SK-N-SH treated with all-trans-retinoic acid at 6 μM for 48 hours (cell line): ENCODE data around the gene DUS4L.

Source experiments
- ATAC-seq: fragments of 200-7000 bp; cut with Tn5 transposase; 3 replicates; pipeline ENCODE4 v1.9.1; 2020; ENCODE audit warnings: mild to moderate bottlenecking, moderate library complexity
- ARNTL ChIP-seq: fragments of 450-650 bp; formaldehyde crosslinking; IDR thresholded peaks from 2 replicates; pipeline ENCODE4 v1.5.0; 2020; ENCODE audit warnings: low read depth, mild to moderate bottlenecking, moderate library complexity, borderline replicate concordance
- BACH2 ChIP-seq: fragments of 250-450 bp; sonication (Bioruptor Pico); IDR thresholded peaks from 2 replicates; pipeline ENCODE4 v1.9.0; 2021; ENCODE audit warnings: mild to moderate bottlenecking, borderline replicate concordance
- CREB5 ChIP-seq: fragments of 250-450 bp; sonication (Bioruptor Pico); IDR thresholded peaks from 2 replicates; pipeline ENCODE4 v1.5.1; 2020; ENCODE audit warnings: low read depth, mild to moderate bottlenecking, moderate library complexity
- CSRNP3 ChIP-seq: fragments of 250-450 bp; sonication (Bioruptor Pico); IDR thresholded peaks from 2 replicates; pipeline ENCODE4 v1.5.1; 2021; ENCODE audit warnings: mild to moderate bottlenecking, moderate library complexity
- ESRRG ChIP-seq: fragments of 250-450 bp; sonication (Bioruptor Pico); IDR thresholded peaks from 2 replicates; pipeline ENCODE4 v1.6.1; 2021; ENCODE audit warnings: mild to moderate bottlenecking
- ISL1 ChIP-seq: fragments of 250-450 bp; sonication (Bioruptor Pico); IDR thresholded peaks from 2 replicates; pipeline ENCODE4 v2.1.2; 2022; ENCODE audit warnings: mild to moderate bottlenecking, moderate library complexity
- OSR1 ChIP-seq: fragments of 250-450 bp; sonication (Bioruptor Pico); IDR thresholded peaks from 2 replicates; pipeline ENCODE4 v1.8.0; 2022; ENCODE audit warnings: moderate library complexity, mild to moderate bottlenecking, inconsistent platforms
- PATZ1 ChIP-seq: fragments of 250-450 bp; sonication (Bioruptor Pico); IDR thresholded peaks from 2 replicates; pipeline ENCODE4 v1.8.0; 2020; ENCODE audit warnings: mild to moderate bottlenecking, moderate library complexity, borderline replicate concordance
- POU6F1 ChIP-seq: fragments of 250-450 bp; sonication (Bioruptor Pico); IDR thresholded peaks from 2 replicates; pipeline ENCODE4 v1.8.0; 2021; ENCODE audit warnings: low read depth, mild to moderate bottlenecking, moderate library complexity, borderline replicate concordance
- PPARA ChIP-seq: fragments of 250-450 bp; sonication (Bioruptor Pico); IDR thresholded peaks from 2 replicates; pipeline ENCODE4 v1.5.0; 2020; ENCODE audit warnings: mild to moderate bottlenecking, borderline replicate concordance
- RARB ChIP-seq: fragments of 250-450 bp; sonication (Bioruptor Pico); IDR thresholded peaks from 2 replicates; pipeline ENCODE4 v1.8.0; 2021; ENCODE audit warnings: mild to moderate bottlenecking, moderate library complexity
- SNAI2 ChIP-seq: fragments of 250-450 bp; sonication (Bioruptor Pico); IDR thresholded peaks from 2 replicates; pipeline ENCODE4 v1.5.0; 2020; ENCODE audit warnings: mild to moderate bottlenecking, moderate library complexity
- TCF4 ChIP-seq: fragments of 250-450 bp; sonication (Bioruptor Pico); IDR thresholded peaks from 2 replicates; pipeline ENCODE4 v1.8.0; 2021; ENCODE audit warnings: mild to moderate bottlenecking, moderate library complexity, borderline replicate concordance
- TOX ChIP-seq: fragments of 250-450 bp; sonication (Bioruptor Pico); IDR thresholded peaks from 2 replicates; pipeline ENCODE4 v1.8.0; 2021; ENCODE audit warnings: mild to moderate bottlenecking, moderate library complexity, borderline replicate concordance
- TSHZ2 ChIP-seq: fragments of 250-450 bp; sonication (Bioruptor Pico); IDR thresholded peaks from 2 replicates; pipeline ENCODE4 v1.5.0; 2020; ENCODE audit warnings: mild to moderate bottlenecking, moderate library complexity
- ZC3H10 ChIP-seq: fragments of 250-450 bp; sonication (Bioruptor Pico); IDR thresholded peaks from 2 replicates; pipeline ENCODE4 v1.5.1; 2021; ENCODE audit warnings: mild to moderate bottlenecking, moderate library complexity
- ZFP3 ChIP-seq: fragments of 250-450 bp; sonication (Bioruptor Pico); IDR thresholded peaks from 2 replicates; pipeline ENCODE4 v1.5.0; 2020; ENCODE audit warnings: mild to moderate bottlenecking, moderate library complexity
- ZFP30 ChIP-seq: fragments of 450-650 bp; formaldehyde crosslinking; IDR thresholded peaks from 2 replicates; pipeline ENCODE4 v1.5.0; 2022; ENCODE audit warnings: mild to moderate bottlenecking, moderate library complexity
- ZNF565 ChIP-seq: fragments of 450-650 bp; formaldehyde crosslinking; conservative IDR thresholded peaks from 2 replicates; pipeline ENCODE4 v1.5.0; 2020; ENCODE audit warnings: low read depth, mild to moderate bottlenecking, moderate library complexity
- ZNF70 ChIP-seq: fragments of 450-650 bp; formaldehyde crosslinking; IDR thresholded peaks from 2 replicates; pipeline ENCODE4 v1.5.0; 2020; ENCODE audit warnings: mild to moderate bottlenecking, moderate library complexity
- ZNF8 ChIP-seq: fragments of 450-650 bp; formaldehyde crosslinking; IDR thresholded peaks from 2 replicates; pipeline ENCODE4 v1.5.0; 2020; ENCODE audit warnings: mild to moderate bottlenecking, moderate library complexity

DUS4L gene

GRCh38 chr7:107581387-107582013 is 17.7 kb downstream of the DUS4L start:
- no peak for ATAC-seq
- TF ChIP-seq BACH2 (no peak), ISL1 (CRISPR knock-in tag) (peak; percentile 21)

- TF ChIP-seq OSR1 (CRISPR knock-in tag): no peak
- no peak for TF ChIP-seq ZFP3
- no peak for TF ChIP-seq TSHZ2 (CRISPR knock-in tag)
- no peak for TF ChIP-seq ZNF70 (CRISPR knock-in tag)
- no peak for TF ChIP-seq RARB (CRISPR knock-in tag)
- TF ChIP-seq ZNF8 (CRISPR knock-in tag): no peak
- no peak for TF ChIP-seq PATZ1 (CRISPR knock-in tag)
- TF ChIP-seq CREB5 (CRISPR knock-in tag): no peak
- no peak for TF ChIP-seq TOX (CRISPR knock-in tag)
- no peak for TF ChIP-seq TCF4 (CRISPR knock-in tag)
- no peak for TF ChIP-seq ZNF565
- no peak for TF ChIP-seq ZFP30 (CRISPR knock-in tag)
- TF ChIP-seq SNAI2 (CRISPR knock-in tag): no peak
- no peak for TF ChIP-seq CSRNP3 (CRISPR knock-in tag)
- TF ChIP-seq POU6F1 (CRISPR knock-in tag): no peak
- TF ChIP-seq ESRRG: no peak
- no peak for TF ChIP-seq PPARA (CRISPR knock-in tag)
- ATAC-seq: no peak
These were observed 19.1 kb downstream of the DUS4L start for GRCh38 chr7:107582875-107583274.

GRCh38 chr7:107584716-107585115 is 20.9 kb downstream of the DUS4L start:
- ATAC-seq: no peak
- no peak for TF ChIP-seq TSHZ2 (CRISPR knock-in tag)
- no peak for TF ChIP-seq ZNF565
- TF ChIP-seq CSRNP3 (CRISPR knock-in tag): no peak
- TF ChIP-seq PATZ1 (CRISPR knock-in tag): no peak
- TF ChIP-seq RARB (CRISPR knock-in tag): no peak
- TF ChIP-seq ZNF70 (CRISPR knock-in tag): no peak
- no peak for TF ChIP-seq TCF4 (CRISPR knock-in tag)
- no peak for TF ChIP-seq ZC3H10 (CRISPR knock-in tag)
- TF ChIP-seq BACH2: no peak
- TF ChIP-seq SNAI2 (CRISPR knock-in tag): no peak
- no peak for TF ChIP-seq ISL1 (CRISPR knock-in tag)
- TF ChIP-seq ESRRG: no peak
- no peak for TF ChIP-seq ARNTL
- TF ChIP-seq ZFP30 (CRISPR knock-in tag): no peak
